ENCODE results near the gene STUM.

DNA sequence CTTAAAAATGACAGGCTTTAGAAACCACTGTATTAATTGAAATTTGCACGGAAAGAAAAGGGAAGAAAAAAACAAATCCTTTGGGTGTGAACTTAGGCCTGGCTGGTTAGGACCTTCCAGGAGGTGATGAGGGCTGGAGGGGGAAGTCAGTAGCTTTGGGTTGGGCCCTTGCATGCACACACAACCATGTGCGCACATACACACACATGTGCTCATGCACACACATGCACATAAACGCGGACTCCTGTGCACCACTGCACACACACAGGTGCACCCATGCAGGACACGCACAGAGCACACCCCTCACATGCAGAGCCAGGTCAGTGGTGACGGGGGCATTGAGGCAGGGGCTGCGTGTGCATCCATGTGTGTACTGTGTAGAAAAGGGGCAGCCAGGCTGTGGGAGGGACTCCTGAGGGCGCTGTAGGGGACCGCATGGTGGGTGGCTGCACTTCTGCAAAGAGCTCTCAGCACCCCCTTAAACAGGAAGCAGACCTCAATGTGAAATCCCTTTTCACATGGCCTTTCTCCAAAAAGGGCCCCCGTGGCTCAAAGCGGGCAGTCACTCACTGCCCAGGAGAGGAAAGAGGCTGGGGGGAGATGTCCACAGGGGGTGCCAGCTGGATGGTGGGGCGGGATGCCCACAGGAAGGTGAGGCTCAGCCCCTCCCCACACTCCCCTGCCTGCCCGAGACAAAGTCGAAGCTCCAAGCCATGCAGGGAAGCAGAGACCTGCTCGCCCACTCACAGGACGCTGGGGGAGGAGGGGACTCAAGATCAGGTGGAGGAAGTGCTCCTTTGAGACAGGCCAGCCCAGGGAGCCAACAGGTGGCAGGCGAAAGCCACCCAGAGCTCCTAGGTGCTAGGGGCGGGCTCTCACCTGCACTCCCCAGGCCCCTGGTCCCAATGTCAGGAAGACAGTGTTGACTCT lies 95.3 kb downstream of the STUM start:
- no peak for TF ChIP-seq SUZ12 (IDR thresholded peaks at IDR 0.05; ENCODE audit: extremely low read depth, insufficient read depth, insufficient read length)
- TF ChIP-seq YY1 (IDR thresholded peaks at IDR 0.05; ENCODE audit: insufficient read depth, insufficient read length) = no peak
- no peak for TF ChIP-seq ZNF274 (IDR thresholded peaks at IDR 0.05; ENCODE audit: low read depth, low read length)

Data from NT2/D1 (cell line).